ENCODE results near the gene KANK3.

GRCh38 chr19:8321067-8321985 is 21.7 kb downstream of the KANK3 start, which contains the start of the genes NDUFA7 and RPS28:
- TF ChIP-seq POLR2A (IDR thresholded peaks at IDR 0.05) (peak; percentile 92 to 97), CTCF (IDR thresholded peaks at IDR 0.05) (peak; percentile 31 to 60 (median 42))

Measured in Peyer's patch (tissue), 4 donors.